Measurements from ENCODE around the gene ST6GALNAC3. TPM values are rescaled to one million over a fixed set of nuclear protein-coding genes. Genes with fewer than 3 reads are reported as not detected.

The ST6GALNAC3 gene
- total RNA-seq, 1 experiment from 2014 or later = 2.2 TPM

GRCh38 chr1:76187436-76187835 lies 112.9 kb downstream of the ST6GALNAC3 start:
- H3K9ac ChIP-seq (ENCODE audit: low read length) = no peak overlapping the region
- DNase-seq (ENCODE audit: low read depth, low spot score) (no peak), ATAC-seq (no peak)
- intact Hi-C loops (cut with micrococcal nuclease) = no loop called here
- no peak overlapping the region for H3K27ac ChIP-seq (ENCODE audit: low read depth, low read length)
- RAD21 ChIA-PET (ENCODE audit: low non-redundant PET in 1 of 2, low total read pairs in 2 of 2, uncharacterized antibody in 2 of 2, unreplicated experiment in 2 of 2) = no interaction called here
- no peaks in the 10 kb centered on the region for H3K9me3 ChIP-seq (ENCODE audit: control insufficient read depth in 1 of 2, insufficient read depth in 1 of 2, low read depth in 1 of 2, low read length in 2 of 2)
- no TSS peak for BruUV-seq (replicated peaks)
- no peak overlapping the region for H3K4me3 ChIP-seq (replicated peaks in 1 of 2; ENCODE audit: low read depth in 1 of 2, low read length in 2 of 2)
- H2AFZ ChIP-seq (ENCODE audit: low read depth, low read length, poor library complexity, severe bottlenecking) = no peak overlapping the region
- TF ChIP-seq ZNF274 (IDR thresholded peaks at IDR 0.05; ENCODE audit: low read depth, low read length) (no peak), SP1 (IDR thresholded peaks at IDR 0.05; ENCODE audit: low read depth) (no peak), ELF1 (IDR thresholded peaks at IDR 0.05; ENCODE audit: borderline replicate concordance, low read depth) (no peak), SIN3A (IDR thresholded peaks at IDR 0.05; ENCODE audit: low read depth) (no peak), EZH2 (IDR thresholded peaks at IDR 0.05) (no peak), FOSL1 (IDR thresholded peaks at IDR 0.05; ENCODE audit: low read depth) (no peak), JUND (IDR thresholded peaks at IDR 0.05) (no peak), CTCF (IDR thresholded peaks at IDR 0.05 in 2 of 3, conservative IDR thresholded peaks at IDR 0.05 in 1 of 3; ENCODE audit: borderline replicate concordance in 1 of 3, insufficient read depth in 1 of 3, low read depth in 2 of 3, low read length in 2 of 3) (no peak), SRF (IDR thresholded peaks at IDR 0.05; ENCODE audit: low read depth) (no peak)
- TF ChIP-seq, protein P1, sequence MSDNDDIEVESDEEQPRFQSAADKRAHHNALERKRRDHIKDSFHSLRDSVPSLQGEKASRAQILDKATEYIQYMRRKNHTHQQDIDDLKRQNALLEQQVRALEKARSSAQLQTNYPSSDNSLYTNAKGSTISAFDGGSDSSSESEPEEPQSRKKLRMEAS (IDR thresholded peaks at IDR 0.05) = no peak
- no peaks in the 10 kb centered on the region for H3K27me3 ChIP-seq (ENCODE audit: insufficient read depth, low read length)
- peaks cover 3 to 11% of the 10 kb centered on the region in 2 experiments; a peak in 3 of 4 replicates for H3K4me1 ChIP-seq (ENCODE audit: control insufficient read depth in 1 of 2, insufficient read depth in 2 of 2, low read length in 2 of 2)
- H3K4me2 ChIP-seq (ENCODE audit: low read length) = no peak overlapping the region
- H3K79me2 ChIP-seq (ENCODE audit: insufficient read depth, low read length) = no peaks in the 10 kb centered on the region
- no peaks in the 10 kb centered on the region for H3K9me2 ChIP-seq (ENCODE audit: insufficient read depth)
- no peaks in the 10 kb centered on the region for H4K20me1 ChIP-seq (ENCODE audit: insufficient read depth)
- no peaks in the 10 kb centered on the region for H3K36me3 ChIP-seq (ENCODE audit: control insufficient read depth in 1 of 2, insufficient read depth in 2 of 2, low read length in 2 of 2)
- CTCF ChIA-PET = no interaction called here
- POLR2A ChIA-PET = no interaction called here

DNA sequence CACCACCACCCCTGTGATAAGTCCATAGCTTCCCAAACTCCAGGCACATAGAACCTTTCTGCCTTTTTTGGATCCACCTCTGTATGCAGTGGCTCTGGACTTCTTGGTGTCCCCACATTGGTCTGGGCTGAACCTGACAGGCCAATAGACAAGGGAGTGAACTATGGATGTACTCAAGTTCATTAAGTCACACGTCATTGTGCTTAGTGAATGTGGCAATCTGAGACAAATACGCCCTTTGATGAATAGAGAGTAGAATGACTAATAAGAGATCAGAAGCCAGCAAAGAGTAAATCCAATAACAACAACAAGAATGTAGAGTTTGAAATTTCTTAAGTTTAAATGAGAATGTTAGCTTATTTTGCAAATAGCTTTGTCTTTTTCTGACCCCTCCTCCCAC lies 114.8 kb downstream of the ST6GALNAC3 start:
- intact Hi-C loops (cut with micrococcal nuclease) = no loop called here
- CTCF ChIA-PET = no interaction called here
- H3K79me2 ChIP-seq (ENCODE audit: insufficient read depth, low read length) = no peaks in the 10 kb centered on the region
- TF ChIP-seq EGR1 (IDR thresholded peaks at IDR 0.05; ENCODE audit: low read depth) = no peak
- TF ChIP-seq POLR2A (IDR thresholded peaks at IDR 0.05; ENCODE audit: borderline replicate concordance, extremely low read depth, insufficient read depth, insufficient read length) = no peak
- TF ChIP-seq JUND (IDR thresholded peaks at IDR 0.05) = no peak
- TF ChIP-seq RAD21 (IDR thresholded peaks at IDR 0.05; ENCODE audit: low read depth) = no peak
- TF ChIP-seq ATF3 (IDR thresholded peaks at IDR 0.05) = no peak
- TF ChIP-seq, protein P2, sequence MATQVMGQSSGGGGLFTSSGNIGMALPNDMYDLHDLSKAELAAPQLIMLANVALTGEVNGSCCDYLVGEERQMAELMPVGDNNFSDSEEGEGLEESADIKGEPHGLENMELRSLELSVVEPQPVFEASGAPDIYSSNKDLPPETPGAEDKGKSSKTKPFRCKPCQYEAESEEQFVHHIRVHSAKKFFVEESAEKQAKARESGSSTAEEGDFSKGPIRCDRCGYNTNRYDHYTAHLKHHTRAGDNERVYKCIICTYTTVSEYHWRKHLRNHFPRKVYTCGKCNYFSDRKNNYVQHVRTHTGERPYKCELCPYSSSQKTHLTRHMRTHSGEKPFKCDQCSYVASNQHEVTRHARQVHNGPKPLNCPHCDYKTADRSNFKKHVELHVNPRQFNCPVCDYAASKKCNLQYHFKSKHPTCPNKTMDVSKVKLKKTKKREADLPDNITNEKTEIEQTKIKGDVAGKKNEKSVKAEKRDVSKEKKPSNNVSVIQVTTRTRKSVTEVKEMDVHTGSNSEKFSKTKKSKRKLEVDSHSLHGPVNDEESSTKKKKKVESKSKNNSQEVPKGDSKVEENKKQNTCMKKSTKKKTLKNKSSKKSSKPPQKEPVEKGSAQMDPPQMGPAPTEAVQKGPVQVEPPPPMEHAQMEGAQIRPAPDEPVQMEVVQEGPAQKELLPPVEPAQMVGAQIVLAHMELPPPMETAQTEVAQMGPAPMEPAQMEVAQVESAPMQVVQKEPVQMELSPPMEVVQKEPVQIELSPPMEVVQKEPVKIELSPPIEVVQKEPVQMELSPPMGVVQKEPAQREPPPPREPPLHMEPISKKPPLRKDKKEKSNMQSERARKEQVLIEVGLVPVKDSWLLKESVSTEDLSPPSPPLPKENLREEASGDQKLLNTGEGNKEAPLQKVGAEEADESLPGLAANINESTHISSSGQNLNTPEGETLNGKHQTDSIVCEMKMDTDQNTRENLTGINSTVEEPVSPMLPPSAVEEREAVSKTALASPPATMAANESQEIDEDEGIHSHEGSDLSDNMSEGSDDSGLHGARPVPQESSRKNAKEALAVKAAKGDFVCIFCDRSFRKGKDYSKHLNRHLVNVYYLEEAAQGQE (IDR thresholded peaks at IDR 0.05; ENCODE audit: low read depth) = no peak
- no peak for TF ChIP-seq FOSL1 (IDR thresholded peaks at IDR 0.05; ENCODE audit: low read depth)
- no peak for TF ChIP-seq YY1 (IDR thresholded peaks at IDR 0.05; ENCODE audit: extremely low read depth, insufficient replicate concordance, low read depth, low read length)
- TF ChIP-seq, protein P1 (IDR thresholded peaks at IDR 0.05) = no peak

More for the DNA sequence above, 114.8 kb downstream of the ST6GALNAC3 start:
- H3K36me3 ChIP-seq (ENCODE audit: control insufficient read depth in 1 of 2, insufficient read depth in 2 of 2, low read length in 2 of 2) = no peaks in the 10 kb centered on the region
- H2AFZ ChIP-seq (ENCODE audit: low read depth, low read length, poor library complexity, severe bottlenecking) = no peak overlapping the region
- H4K20me1 ChIP-seq (ENCODE audit: insufficient read depth) = no peaks in the 10 kb centered on the region
- no peaks in the 10 kb centered on the region for H3K27me3 ChIP-seq (ENCODE audit: insufficient read depth, low read length)
- ATAC-seq = no peak
- H3K27ac ChIP-seq (ENCODE audit: low read depth, low read length) = no peak overlapping the region
- no peaks in the 10 kb centered on the region for H3K9me3 ChIP-seq (ENCODE audit: control insufficient read depth in 1 of 2, insufficient read depth in 1 of 2, low read depth in 1 of 2, low read length in 2 of 2)
- ChIA-PET POLR2A (no interaction called here), RAD21 (ENCODE audit: low non-redundant PET in 1 of 2, low total read pairs in 2 of 2, uncharacterized antibody in 2 of 2, unreplicated experiment in 2 of 2) (no interaction called here)
- DNase-seq (ENCODE audit: low read depth, low spot score) = no peak
- H3K9me2 ChIP-seq (ENCODE audit: insufficient read depth) = no peaks in the 10 kb centered on the region
- peaks cover 3 to 16% of the 10 kb centered on the region in 2 experiments; a peak in 3 of 4 replicates for H3K4me1 ChIP-seq (ENCODE audit: control insufficient read depth in 1 of 2, insufficient read depth in 2 of 2, low read length in 2 of 2)
- H3K9ac ChIP-seq (ENCODE audit: low read length) = no peak overlapping the region
- BruUV-seq (replicated peaks) = no TSS peak
- no peak overlapping the region for H3K4me3 ChIP-seq (replicated peaks in 1 of 2; ENCODE audit: low read depth in 1 of 2, low read length in 2 of 2)
- no peak overlapping the region for H3K4me2 ChIP-seq (ENCODE audit: low read length)

Measured in HCT116 (cell line).